ENCODE results near the gene LRRC15. TPM values are rescaled to one million over a fixed set of nuclear protein-coding genes. Genes with fewer than 3 reads are reported as not detected.

The LRRC15 gene
- total RNA-seq, 1 donor from 2014 or later = not detected

DNA sequence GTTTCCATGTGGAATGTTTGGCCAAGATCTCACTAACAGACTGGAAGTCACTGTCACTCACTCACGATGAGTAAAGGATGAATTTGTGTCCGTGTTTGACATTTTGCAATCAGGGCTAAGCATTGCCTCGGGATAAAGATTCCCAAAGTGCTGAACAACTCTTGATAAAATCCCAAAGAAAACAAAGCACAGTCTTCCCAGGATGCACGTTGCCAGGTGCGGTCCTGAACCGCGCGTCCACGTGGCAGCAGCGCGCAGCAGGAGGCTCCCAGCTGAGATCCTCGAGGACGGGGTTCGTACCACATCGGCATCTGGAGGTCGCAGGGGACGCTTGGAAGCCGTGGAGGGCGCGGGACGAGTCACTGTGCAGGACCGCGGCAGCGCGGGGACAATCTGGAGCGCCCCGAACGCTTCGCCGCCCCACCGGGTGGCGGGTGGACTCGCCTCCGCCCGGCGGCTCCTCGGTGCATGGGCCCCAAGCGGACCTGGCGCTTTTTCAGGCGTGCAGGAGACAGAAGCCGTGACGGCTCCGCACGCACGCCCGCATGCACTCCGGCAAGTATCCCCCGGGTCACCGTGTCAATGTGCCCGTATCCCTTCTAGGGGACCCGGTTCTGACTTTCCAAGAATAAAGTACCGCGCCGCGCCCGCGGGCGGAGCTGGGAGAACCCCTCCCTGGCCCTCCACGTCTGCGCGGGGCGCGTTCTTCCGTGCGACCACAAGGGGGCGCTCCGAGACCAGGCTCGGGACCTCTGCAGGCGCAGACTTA is 36.1 kb downstream of the LRRC15 start:
- TF ChIP-seq, protein P1, sequence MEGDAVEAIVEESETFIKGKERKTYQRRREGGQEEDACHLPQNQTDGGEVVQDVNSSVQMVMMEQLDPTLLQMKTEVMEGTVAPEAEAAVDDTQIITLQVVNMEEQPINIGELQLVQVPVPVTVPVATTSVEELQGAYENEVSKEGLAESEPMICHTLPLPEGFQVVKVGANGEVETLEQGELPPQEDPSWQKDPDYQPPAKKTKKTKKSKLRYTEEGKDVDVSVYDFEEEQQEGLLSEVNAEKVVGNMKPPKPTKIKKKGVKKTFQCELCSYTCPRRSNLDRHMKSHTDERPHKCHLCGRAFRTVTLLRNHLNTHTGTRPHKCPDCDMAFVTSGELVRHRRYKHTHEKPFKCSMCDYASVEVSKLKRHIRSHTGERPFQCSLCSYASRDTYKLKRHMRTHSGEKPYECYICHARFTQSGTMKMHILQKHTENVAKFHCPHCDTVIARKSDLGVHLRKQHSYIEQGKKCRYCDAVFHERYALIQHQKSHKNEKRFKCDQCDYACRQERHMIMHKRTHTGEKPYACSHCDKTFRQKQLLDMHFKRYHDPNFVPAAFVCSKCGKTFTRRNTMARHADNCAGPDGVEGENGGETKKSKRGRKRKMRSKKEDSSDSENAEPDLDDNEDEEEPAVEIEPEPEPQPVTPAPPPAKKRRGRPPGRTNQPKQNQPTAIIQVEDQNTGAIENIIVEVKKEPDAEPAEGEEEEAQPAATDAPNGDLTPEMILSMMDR (IDR thresholded peaks at IDR 0.05) = peak; percentile 96 to 98 (median 98)
- DNase-seq (ENCODE audit: low spot score in 2 of 2) = peak in 1 of 2 donors; percentile 90

DNA sequence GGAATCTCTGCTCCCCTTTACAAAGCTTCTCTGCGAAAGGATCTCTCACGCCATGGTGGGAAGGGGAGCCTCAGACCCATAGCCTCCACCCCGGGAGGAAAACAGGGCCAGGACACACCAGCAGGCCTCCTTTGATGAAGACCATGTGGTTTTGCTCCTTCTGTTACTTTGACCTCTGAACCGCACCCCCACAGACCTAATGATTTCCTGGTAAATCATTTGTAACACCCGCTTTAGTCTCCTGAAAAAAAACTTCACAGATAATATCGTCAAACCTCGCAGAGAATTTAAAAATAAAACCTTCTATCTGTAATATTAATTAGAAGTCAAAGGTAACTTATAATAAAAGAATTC is 36.7 kb downstream of the LRRC15 start:
- DNase-seq (ENCODE audit: low spot score in 2 of 2) = no peak
- intact Hi-C loops (cut with DNase I) = loop anchor here (1.0 to 10.0 kb wide), 3 partner anchors 11 to 262 kb away; no protein-coding TSS in a partner anchor
- Histone ChIP-seq H3K27ac (no peak overlapping the region), H3K27me3 (no peaks in the 10 kb centered on the region), H3K4me1 (peaks cover 0 to 5% of the 10 kb centered on the region in 2 donors), H3K9me3 (no peaks in the 10 kb centered on the region), H3K4me3 (no peak overlapping the region), H3K36me3 (no peaks in the 10 kb centered on the region)
- TF ChIP-seq, protein P1 (IDR thresholded peaks at IDR 0.05) = no peak

More for the DNA sequence above, 36.1 kb downstream of the LRRC15 start:
- no peaks in the 10 kb centered on the region for H3K9me3 ChIP-seq
- intact Hi-C loops (cut with DNase I) = loop anchor here (1.0 to 10.0 kb wide), 3 partner anchors 11 to 261 kb away; no protein-coding TSS in a partner anchor
- no peaks in the 10 kb centered on the region for H3K27me3 ChIP-seq
- H3K36me3 ChIP-seq = no peaks in the 10 kb centered on the region
- no peak overlapping the region for H3K27ac ChIP-seq
- peaks cover 0 to 5% of the 10 kb centered on the region in 2 donors for H3K4me1 ChIP-seq
- peak overlapping the region; percentile 20 to 66 for H3K4me3 ChIP-seq

DNA sequence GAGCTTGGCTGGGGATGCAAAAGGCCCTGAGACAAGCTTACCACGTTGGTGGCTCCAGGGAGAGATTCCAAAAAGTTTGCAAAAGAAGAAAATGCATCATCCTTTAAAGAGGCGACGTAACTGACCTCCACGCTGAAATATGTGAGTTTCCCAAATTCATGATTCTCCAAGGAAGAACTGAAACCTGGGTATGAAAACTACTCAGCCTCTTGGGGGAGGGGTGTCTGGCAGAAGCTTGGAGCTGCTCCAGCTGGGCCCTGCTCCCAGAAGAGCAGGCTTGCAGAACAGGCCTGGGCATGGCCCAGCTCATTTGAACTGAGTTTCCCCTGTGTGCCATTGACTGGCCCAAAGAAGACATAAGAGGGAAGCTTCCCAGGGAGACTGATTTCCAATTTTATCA is 39.0 kb downstream of the LRRC15 start:
- Histone ChIP-seq H3K27me3 (no peaks in the 10 kb centered on the region), H3K4me3 (no peak overlapping the region), H3K4me1 (peaks cover 0 to 5% of the 10 kb centered on the region in 2 donors), H3K9me3 (no peaks in the 10 kb centered on the region), H3K27ac (no peak overlapping the region), H3K36me3 (no peaks in the 10 kb centered on the region)
- intact Hi-C loops (cut with DNase I) = loop anchor here (5.0 to 10.0 kb wide), 2 partner anchors 77 to 264 kb away; no protein-coding TSS in a partner anchor
- DNase-seq (ENCODE audit: low spot score in 2 of 2) = no peak
- TF ChIP-seq, protein P1 (IDR thresholded peaks at IDR 0.05) = no peak

DNA sequence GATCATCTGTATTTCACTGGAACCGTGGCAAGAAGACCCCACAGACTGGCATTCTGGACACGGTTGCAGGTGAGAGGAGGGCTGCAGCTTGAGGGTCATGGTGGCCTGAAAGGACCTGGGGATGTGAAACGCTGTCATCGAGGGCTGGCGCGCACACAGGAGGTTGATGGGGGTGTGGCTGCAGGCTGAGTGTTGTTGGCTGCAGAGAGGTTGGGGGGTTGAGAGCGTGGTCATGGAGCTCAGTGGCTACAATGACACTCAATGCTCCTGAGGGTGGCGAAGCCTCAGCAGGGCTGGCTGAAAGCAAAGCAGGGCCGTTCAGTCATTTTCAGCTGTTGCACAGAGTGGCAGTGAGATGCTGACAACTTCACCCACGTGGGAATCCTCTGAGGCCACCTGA is 39.4 kb downstream of the LRRC15 start:
- TF ChIP-seq, protein P1 (IDR thresholded peaks at IDR 0.05) = no peak
- DNase-seq (ENCODE audit: low spot score in 2 of 2) = no peak
- intact Hi-C loops (cut with DNase I) = loop anchor here (5.0 to 10.0 kb wide), 2 partner anchors 77 to 265 kb away; no protein-coding TSS in a partner anchor
- H3K27ac ChIP-seq = no peak overlapping the region
- H3K27me3 ChIP-seq = no peaks in the 10 kb centered on the region
- peaks cover 0 to 5% of the 10 kb centered on the region in 2 donors for H3K4me1 ChIP-seq
- H3K9me3 ChIP-seq = no peaks in the 10 kb centered on the region
- no peak overlapping the region for H3K4me3 ChIP-seq
- H3K36me3 ChIP-seq = no peaks in the 10 kb centered on the region

DNA sequence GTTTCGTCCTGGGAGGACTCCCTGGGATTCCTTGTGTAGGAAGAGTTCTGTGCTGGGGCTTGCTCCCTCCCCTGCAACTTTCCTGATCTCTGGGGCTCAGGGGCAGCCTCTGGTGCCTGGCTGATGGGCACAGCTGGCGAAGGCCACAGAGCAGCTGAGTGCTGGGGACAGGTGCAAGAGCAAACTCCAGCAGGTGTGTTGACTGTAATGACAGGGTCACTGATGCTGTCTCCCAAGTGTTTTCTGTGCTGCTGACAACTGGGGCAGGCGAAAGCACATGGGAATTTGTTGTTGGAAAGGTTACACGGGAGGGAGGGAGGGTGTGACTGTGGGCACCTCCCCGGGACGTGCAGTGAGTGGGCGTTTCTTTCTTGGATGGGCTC is 40.0 kb downstream of the LRRC15 start:
- Histone ChIP-seq H3K36me3 (no peaks in the 10 kb centered on the region), H3K4me1 (peaks cover 0 to 5% of the 10 kb centered on the region in 2 donors), H3K9me3 (no peaks in the 10 kb centered on the region), H3K4me3 (no peak overlapping the region), H3K27me3 (no peaks in the 10 kb centered on the region), H3K27ac (no peak overlapping the region)
- DNase-seq (ENCODE audit: low spot score in 2 of 2) = no peak
- TF ChIP-seq, protein P1 (IDR thresholded peaks at IDR 0.05) = no peak
- intact Hi-C loops (cut with DNase I) = no loop called here

Data from ascending aorta (tissue), 2 donors.